Measurements from ENCODE around the gene CTTNBP2NL. TPM values are rescaled to one million over a fixed set of nuclear protein-coding genes. Genes with fewer than 3 reads are reported as not detected.

The CTTNBP2NL gene
- total and polyA plus RNA-seq, 2 experiments from 2014 or later = 18.5 to 31.0 TPM

GRCh38 chr1:112505400-112505785, 109.4 kb downstream of the CTTNBP2NL start:
- Histone ChIP-seq H3K9me2 (ENCODE audit: insufficient read depth) (no peaks in the 10 kb centered on the region), H3K4me3 (no peak overlapping the region), H3F3A (replicated peaks; ENCODE audit: low read depth) (peaks cover 7% of the 10 kb centered on the region; the same call in 1 of the 2 replicates), H3K79me2 (replicated peaks; ENCODE audit: insufficient read depth) (no peaks in the 10 kb centered on the region), H4K20me1 (replicated peaks; ENCODE audit: insufficient read depth) (peaks cover 4% of the 10 kb centered on the region; the same call in 1 of the 2 replicates), H3K27me3 (ENCODE audit: insufficient read depth) (peaks cover 99% of the 10 kb centered on the region), H3K36me3 (ENCODE audit: insufficient read depth) (no peaks in the 10 kb centered on the region), H3K4me2 (no peak overlapping the region), H3K27ac (ENCODE audit: low read depth) (no peak overlapping the region), H2AFZ (no peak overlapping the region), H3K4me1 (ENCODE audit: insufficient read depth) (peaks cover 35% of the 10 kb centered on the region)
- Mint-ChIP-seq H3K36me3 (ENCODE audit: low read depth) (no peaks in the 10 kb centered on the region; the same call in 2 of the 3 replicates), H3K27me3 (ENCODE audit: insufficient read depth, low read depth, poor library complexity) (peaks cover 71% of the 10 kb centered on the region), H3K27ac (no peak overlapping the region), H3K9me3 (no peaks in the 10 kb centered on the region; the same call in 1 of the 3 replicates), H3K4me3 (no peak overlapping the region), H3K4me1 (peaks cover 43% of the 10 kb centered on the region)
- TF ChIP-seq ZNF331 (CRISPR knock-in tag; IDR thresholded peaks at IDR 0.05; ENCODE audit: low read depth) = no peak
- TF ChIP-seq EZH2phosphoT487 (IDR thresholded peaks at IDR 0.05; ENCODE audit: unreplicated experiment) = no peak
- TF ChIP-seq REST (IDR thresholded peaks at IDR 0.05; ENCODE audit: unreplicated experiment) = no peak
- no peak for TF ChIP-seq ZNF462 (CRISPR knock-in tag; IDR thresholded peaks at IDR 0.05)
- no peak for TF ChIP-seq STAT1 (IDR thresholded peaks at IDR 0.05; ENCODE audit: unreplicated experiment)
- no peak for TF ChIP-seq JUNB (IDR thresholded peaks at IDR 0.05; ENCODE audit: unreplicated experiment)
- TF ChIP-seq ZNF114 (CRISPR knock-in tag; IDR thresholded peaks at IDR 0.05) = no peak
- no peak for TF ChIP-seq ETS1 (IDR thresholded peaks at IDR 0.05)
- DNase-seq (ENCODE audit: low spot score) (no peak), ATAC-seq (no peak)
